ENCODE measurements around the gene L1CAM.

The L1CAM gene

GRCh38 chrX:153875391-153876111 lies 10.4 kb downstream of the L1CAM start:
- no peak overlapping the region for H3K27ac ChIP-seq
- TF ChIP-seq ZFX (IDR thresholded peaks at IDR 0.05; ENCODE audit: borderline replicate concordance) = no peak
- no peak for TF ChIP-seq CTCF (IDR thresholded peaks at IDR 0.05)

GRCh38 chrX:153874366-153875125 lies 11.4 kb downstream of the L1CAM start:
- TF ChIP-seq ZFX (IDR thresholded peaks at IDR 0.05; ENCODE audit: borderline replicate concordance) (no peak), CTCF (IDR thresholded peaks at IDR 0.05) (no peak)
- no peak overlapping the region for H3K27ac ChIP-seq

GRCh38 chrX:153874085-153874365 lies 11.9 kb downstream of the L1CAM start:
- TF ChIP-seq ZFX (IDR thresholded peaks at IDR 0.05; ENCODE audit: borderline replicate concordance) (no peak), CTCF (IDR thresholded peaks at IDR 0.05) (no peak)
- no peak overlapping the region for H3K27ac ChIP-seq

- no peak for TF ChIP-seq CTCF (IDR thresholded peaks at IDR 0.05)
- TF ChIP-seq ZFX (IDR thresholded peaks at IDR 0.05; ENCODE audit: borderline replicate concordance) = no peak
- no peak overlapping the region for H3K27ac ChIP-seq
These were observed 12.5 kb downstream of the L1CAM start for GRCh38 chrX:153873282-153874084.

- TF ChIP-seq CTCF (IDR thresholded peaks at IDR 0.05) (no peak), ZFX (IDR thresholded peaks at IDR 0.05; ENCODE audit: borderline replicate concordance) (no peak)
- no peak overlapping the region for H3K27ac ChIP-seq
These were observed 13.8 kb downstream of the L1CAM start for GRCh38 chrX:153871946-153872878.

- no peak overlapping the region for H3K27ac ChIP-seq
- TF ChIP-seq ZFX (IDR thresholded peaks at IDR 0.05; ENCODE audit: borderline replicate concordance) = no peak
- no peak for TF ChIP-seq CTCF (IDR thresholded peaks at IDR 0.05)
These were observed 14.5 kb downstream of the L1CAM start for GRCh38 chrX:153871451-153871850.

All from 22Rv1 (cell line).